Hypothalamus (tissue), 51 donors: ENCODE data around the gene KRTAP6-3.

Experiments used
- DNase-seq, 51 donors: peaks; one replicate each; lab custom pipeline; 2025; lab: John Stamatoyannopoulos, UW

Gene KRTAP6-3, protein sequence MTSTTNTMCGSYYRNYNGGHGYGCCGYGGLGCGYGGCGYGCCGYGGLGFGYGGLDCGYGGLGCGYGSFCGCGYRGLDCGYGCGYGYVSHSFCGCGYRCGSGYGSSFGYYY

DNA sequence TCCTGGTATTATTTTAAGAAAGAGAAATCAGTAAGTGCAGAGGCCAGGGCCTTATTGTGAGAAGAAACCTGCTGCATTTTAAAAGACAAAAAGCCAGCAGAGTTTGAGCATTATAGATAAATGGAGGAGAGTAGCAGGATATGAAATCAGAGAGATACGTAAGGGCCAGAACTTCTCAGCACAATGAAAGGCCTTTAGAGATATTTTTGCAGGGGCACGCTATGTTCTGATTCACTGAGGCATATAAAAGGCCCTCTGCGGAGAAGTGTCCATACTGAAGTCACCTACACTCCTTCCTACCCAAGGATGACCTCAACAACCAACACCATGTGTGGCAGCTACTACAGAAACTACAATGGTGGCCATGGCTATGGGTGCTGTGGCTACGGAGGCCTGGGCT, at the start of gene KRTAP6-3:
Gene KRTAP6-3 (plus strand): TSS at position 301 of the 400 bp plus-strand sequence. CDS start 6 bp downstream, at position 307.
- no peak for DNase-seq

DNA sequence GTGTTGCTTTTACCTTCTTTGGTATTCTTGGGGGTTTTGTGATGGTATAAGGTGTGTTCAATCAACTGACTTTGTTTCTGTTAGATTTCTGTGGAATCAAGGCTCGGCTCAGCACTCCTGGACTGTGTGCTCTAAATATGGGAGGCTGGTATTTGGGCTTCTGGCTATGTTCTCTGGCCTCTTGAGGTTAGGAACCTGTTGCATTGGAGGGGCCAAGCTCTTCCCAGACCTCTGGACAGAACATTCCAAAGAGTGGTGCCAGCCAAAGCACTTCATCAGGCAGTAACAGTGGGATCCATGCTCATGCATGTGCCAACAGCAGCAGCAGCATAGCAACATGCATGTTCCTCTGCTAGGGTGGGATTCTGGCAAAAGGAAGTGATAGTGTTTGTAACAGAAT, 39.5 kb upstream of the KRTAP6-3 start:
- no peak for DNase-seq

DNA sequence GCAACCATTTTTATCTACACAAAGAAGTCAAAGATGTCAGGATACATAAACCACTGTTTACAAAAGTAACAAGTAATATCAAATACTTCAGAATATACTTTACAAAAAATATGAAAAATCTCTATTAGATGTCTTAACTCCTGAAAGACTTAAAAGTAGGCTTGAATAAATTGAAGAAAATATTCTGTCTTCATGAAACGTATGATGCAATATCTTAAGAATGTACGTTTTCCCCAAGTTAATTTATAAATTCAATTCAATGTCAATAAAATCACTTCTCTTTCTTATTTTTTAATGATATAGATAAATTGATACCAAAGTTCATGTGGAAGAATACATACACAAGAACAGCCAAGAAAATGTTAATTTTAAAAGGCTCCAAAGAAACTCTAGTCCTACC, 37.1 kb upstream of the KRTAP6-3 start:
- DNase-seq: no peak

DNA sequence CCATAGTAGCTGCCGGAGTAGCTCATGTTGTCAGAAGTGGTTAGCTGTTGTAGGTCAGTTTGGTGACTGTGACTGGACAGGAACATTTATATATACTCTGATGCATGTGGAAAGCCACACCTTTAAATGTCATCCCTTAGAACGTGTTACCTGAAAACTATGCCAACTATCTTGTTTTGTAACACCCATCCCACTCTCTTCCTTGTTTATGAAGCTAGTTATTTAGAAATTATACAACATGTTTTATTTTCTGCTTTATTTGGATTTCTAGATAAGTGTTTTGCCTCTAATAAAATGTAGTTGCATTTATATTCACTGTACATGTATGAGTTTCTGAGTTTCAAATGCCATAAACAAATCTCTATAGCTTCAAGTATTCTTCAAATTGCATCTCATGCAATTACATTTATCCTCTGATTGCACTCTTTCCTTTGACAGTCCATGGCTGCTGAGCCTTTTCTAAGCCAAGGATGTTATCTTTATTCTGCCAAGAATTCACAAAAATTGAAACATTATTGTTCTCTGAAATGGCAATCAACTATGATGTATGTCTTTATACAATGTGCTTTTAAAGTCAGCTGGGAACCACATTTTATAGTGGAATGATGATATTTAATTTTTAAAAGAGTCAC, 30.9 kb upstream of the KRTAP6-3 start, which contains the start of gene KRTAP19-7:
Gene KRTAP19-7 (minus strand): TSS at position 51 of the 632 bp plus-strand sequence. CDS start 25 bp downstream, at position 26.
- DNase-seq: no peak

DNA sequence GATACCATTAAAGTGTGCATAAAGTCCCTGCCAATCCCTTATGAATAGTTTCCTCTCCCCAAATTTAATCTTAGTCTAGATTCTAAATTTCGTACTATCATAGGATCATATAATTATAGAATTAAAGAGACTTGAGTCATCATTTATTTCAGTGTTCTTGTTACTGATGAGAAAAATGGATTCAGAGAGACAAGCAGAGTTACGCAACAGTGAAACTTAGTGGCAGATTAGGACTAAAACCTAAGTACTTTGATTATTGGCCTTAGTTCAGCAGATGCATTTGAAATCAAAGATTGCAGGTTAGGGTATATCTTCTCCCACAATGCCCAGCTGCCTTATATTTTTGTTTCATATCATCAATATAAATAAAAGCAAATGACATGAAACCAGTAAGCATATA, 30.3 kb upstream of the KRTAP6-3 start:
- no peak for DNase-seq

DNA sequence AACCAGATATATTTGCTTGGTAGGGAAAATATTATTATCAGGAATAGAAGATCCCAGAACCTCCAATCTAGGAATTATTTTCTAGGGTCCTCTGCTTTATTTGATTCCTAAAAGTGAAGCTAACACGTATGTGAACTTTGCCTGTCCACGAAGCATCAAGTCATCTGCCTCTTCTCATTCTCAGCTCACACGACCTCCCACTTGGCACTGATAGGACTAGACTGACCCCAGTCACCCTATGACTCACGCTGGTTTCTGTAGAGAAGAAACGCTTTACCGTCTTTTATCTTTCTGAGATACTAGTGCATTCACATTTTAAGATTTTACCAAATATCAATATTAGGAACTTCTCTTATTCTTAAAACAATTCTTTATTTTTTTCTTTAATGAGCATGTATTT, 29.2 kb upstream of the KRTAP6-3 start:
- no peak for DNase-seq

DNA sequence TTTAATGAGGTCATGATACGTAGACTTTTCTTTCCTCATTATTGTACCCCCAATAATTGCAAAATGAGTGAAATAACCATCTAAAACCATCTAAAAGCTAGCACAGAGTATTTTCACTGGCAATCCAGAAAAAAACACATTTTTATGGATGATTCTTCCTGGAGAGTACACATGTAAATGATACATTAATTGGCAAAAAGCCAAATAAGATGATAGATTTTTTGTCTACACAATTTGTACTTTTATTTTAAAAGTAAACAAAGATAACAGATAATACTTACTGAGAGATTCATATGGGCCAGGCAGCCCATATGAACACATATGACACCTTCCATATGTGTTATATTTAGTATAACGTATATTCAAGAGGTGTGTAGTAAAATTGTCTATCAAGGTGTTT, 28.6 kb upstream of the KRTAP6-3 start:
- DNase-seq: no peak

DNA sequence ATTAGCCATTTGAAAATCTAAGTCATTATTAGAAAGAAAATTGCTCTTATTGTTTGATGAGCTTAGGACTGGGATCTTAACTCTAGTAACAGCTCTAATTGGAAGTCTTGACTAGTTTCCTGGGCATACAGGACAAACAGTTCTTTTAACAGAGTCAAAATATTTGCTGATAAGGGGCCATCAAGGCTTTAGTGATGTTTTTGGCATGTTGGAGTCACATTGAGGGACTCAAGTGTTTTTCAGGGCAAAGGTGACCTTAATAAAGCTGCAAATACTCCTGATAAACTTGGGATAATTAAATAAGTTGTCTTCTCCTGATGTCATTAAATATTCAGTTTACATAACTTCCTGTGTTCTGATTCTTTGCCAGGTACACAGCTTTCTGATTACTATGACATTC, 24.6 kb upstream of the KRTAP6-3 start:
- DNase-seq: no peak

DNA sequence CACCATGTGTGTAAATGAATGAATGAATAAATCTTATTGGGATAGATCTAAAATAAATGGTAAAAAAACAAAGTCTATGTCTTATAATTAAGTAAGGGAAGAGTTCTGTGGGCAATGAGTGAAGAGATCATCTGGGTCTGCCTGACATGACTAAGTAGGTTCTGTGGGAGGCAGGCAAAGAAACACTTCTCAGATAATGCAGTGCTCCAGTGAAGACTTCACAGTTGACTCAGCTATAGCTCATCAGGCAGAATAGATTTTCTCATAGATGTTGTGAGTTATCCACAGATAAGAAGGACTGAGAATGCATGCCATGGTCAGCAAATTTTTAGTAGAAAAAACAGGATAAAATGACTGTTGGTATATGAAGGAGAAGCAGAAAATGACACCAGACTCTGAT, 14.5 kb upstream of the KRTAP6-3 start:
- no peak for DNase-seq

DNA sequence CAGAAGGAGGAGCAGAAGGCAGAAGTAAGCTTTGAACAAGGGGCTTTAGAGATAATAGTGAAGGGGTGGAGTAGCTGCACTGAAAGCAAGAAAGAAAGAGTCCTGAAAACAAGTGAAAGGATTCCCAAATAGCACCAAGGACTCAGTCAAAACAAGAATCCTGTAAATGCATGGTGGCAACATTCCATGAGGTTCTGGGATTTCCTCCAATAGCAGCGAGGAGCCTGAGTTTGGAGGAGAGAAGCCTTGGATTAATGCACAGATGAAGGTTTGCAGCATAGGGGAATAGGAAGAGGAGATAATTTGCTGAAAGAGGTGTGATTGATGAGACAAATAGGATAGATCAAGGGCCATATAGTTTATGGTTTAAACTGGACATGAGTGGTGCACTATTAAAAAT, 12.9 kb upstream of the KRTAP6-3 start:
- DNase-seq: no peak

DNA sequence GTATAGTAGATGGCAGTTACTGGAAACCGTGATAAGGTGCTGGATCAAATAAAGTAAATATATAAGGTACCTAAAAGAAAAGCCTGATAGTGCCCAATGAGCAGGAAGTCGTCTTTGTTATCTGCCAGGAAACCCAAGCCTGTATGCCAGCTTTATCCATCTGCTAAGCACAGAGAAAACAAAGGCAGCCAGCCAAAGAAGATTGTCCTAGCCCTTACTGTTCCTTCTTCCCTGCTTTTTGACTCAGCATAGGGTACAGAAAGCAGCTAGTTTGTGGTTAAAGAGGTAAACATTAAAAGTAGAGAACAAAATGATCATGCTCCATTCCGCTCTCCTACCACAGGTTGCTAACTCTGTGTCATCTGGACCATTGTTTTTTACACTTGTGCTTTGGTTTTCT, 12.1 kb upstream of the KRTAP6-3 start:
- DNase-seq: no peak

DNA sequence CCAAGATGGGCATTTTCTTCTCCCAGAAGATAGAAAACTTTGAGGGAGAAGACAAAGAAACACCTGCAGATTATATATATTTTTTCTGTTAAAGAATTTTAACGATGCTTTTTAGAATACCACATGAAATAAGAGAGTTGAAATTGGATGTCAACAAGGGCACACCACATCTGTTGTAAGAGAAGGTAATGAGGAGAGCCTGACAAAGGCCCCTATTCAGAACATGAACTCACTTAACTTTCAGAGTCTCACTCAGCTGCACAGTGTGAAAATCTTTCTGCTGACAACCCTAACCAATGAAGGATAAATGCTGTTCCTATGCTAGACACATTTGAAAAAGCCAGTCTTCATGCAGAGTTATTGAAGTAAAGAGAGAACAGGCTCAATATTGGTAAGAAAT, 9.4 kb upstream of the KRTAP6-3 start:
- no peak for DNase-seq

DNA sequence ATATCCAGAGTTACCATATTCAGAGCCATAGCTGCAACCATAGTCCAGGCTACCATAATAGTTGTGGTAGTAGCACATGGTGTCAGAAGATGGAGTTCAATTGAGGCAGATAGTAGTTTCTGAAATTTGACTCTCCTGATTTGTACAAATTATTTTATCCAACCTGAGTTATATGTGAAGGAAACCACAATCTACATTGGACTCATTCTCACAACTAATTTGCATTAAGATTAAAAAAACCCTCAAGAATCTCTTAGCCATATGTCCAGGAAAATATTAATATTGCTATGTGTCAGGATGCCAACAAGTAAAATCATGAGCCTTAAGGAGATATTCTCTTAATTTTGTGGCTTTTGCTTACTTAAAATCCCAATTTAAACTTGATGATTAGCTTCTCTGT, 1.9 kb upstream of the KRTAP6-3 start, which contains the start of gene KRTAP22-2:
Gene KRTAP22-2 (minus strand): TSS at position 101 of the 400 bp plus-strand sequence.
- DNase-seq: no peak

DNA sequence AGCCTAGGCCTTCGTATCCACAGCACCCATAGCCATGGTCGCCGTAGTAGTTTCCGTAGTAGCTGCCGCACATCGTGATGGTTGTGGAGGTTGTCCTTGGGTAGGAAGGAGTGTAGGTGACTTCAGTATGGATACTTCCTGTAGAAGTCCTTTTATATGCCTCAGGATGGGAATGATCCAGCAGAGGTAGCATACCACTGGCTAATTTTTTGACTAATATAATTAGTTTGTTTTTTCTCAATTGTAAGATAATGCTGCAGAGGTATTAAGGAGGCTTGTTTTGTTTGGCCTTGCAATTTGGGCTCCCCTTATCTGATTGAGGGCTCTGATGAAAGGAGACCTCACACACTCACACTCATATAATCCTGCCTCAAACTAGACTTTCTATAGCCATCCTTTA, 6.6 kb downstream of the KRTAP6-3 start, which contains the start of gene KRTAP6-2:
Gene KRTAP6-2 (minus strand): TSS at position 101 of the 400 bp plus-strand sequence. CDS start 28 bp downstream, at position 73.
- no peak for DNase-seq

DNA sequence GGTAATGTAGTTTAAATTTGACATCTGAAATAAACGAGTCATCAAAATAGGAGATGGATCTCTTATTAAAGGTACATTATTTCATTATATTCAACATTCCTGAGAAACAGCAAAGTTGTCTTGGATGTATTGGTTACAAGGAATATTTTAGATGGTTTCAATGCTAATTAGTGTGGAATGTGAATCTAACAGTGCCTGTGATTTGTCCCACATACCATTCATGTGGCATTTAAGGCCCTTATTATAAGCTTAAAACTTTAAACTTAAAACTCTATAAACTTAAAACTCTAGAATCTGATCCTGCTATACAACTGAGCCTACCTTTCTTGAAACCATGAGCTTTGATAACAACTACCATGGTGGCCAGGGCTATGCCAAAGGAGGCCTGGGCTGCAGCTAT, 8.5 kb downstream of the KRTAP6-3 start, which contains the start of gene KRTAP22-1:
Gene KRTAP22-1 (plus strand): TSS at position 301 of the 400 bp plus-strand sequence.
- no peak for DNase-seq

DNA sequence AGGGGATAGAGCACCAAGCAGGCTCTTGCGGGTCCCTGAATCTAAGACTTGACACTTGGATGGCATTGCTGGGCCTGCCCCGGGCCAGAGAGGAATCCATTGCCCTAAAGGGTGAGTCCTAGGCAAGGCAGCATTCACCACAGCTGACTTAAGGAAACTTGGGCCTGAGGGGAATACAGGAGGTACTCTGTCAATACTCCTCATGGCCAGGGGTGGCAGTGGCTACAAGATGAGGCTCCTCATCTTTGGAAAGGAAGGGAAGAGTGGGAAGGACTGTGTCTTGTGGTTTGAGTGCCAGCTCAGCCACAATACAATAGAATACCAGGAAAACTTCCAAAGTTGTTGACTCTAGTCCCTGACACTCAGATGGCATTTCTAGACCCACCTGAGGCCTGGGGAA, 13.7 kb downstream of the KRTAP6-3 start:
- DNase-seq: no peak

DNA sequence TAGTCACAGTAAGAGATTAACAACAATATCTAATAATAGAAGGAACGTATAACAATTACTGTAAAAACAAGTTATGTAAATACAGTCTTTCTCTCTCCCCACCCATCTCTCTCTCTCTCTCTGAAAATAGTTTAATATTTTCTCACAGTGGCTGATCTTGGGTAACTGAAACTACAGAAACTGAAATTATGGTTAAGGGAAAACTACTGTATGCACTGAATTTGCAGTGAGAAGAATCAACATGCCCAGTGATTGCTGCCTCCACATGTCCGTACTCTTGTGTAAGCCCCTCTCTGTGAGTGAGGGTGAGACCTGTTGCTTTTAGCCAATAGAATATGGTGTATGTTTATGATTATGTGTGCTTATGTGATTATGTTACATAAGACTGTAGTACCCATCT, 19.9 kb downstream of the KRTAP6-3 start:
- no peak for DNase-seq

DNA sequence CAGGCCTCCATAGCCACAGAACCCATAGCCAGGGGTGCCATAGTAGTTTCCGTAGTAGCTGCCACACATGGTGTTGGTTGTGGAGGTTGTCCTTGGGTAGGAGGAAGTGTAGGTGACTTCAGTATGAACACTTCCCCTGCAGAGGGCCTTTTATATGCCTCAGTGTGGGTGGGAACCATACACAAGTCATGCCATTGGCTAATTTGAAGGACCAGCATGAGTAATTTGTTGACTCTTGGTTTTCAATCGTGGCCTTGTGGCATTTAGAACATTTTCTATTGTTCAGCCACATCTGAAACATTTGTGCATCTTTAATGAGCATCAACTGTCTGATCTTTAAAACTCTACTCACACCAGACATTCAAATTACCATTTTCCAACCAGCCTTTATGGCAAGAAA, 21.6 kb downstream of the KRTAP6-3 start, which contains the start of gene KRTAP6-1:
Gene KRTAP6-1 (minus strand): TSS at position 95 of the 400 bp plus-strand sequence. CDS start 26 bp downstream, at position 69.
- DNase-seq: no peak

DNA sequence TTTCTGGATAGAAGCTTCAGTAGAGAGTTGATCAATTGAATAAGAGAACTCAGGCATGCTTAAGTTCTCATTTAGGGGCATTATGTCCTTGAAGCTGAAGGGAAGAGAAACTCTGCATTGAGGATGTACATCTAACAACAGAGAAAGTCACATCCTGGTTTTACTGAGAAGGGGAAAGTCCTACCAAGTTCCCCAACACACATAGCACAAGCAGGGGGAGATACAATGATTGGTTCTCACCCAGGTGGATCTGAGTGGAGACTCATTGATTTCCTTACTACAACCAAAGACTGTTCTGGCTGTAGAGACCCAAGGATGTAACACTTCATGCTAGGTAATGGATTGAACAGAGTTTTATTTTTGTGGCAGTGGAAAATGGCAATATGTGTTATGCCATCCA, 23.0 kb downstream of the KRTAP6-3 start:
- no peak for DNase-seq

DNA sequence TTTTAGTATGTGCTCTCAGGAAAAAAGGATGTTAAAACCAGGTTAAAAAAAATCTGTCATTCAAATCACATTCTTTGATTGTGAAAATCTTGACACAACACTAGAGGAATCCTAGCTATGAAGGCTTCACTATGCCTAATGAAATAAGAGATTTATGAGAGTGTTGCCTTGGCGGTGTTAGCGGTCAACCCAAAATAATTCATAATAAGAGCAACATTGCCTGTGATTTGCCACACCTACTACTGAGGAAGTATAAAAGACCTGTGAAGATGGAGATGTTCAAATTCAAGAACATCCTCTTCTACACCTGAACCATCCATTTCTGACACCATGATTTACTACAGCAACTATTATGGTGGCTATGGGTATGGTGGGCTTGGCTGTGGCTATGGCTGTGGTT, 23.9 kb downstream of the KRTAP6-3 start, which contains the start of gene KRTAP20-1:
Gene KRTAP20-1 (plus strand): TSS at position 301 of the 400 bp plus-strand sequence. CDS start 30 bp downstream, at position 331.
- DNase-seq: no peak

DNA sequence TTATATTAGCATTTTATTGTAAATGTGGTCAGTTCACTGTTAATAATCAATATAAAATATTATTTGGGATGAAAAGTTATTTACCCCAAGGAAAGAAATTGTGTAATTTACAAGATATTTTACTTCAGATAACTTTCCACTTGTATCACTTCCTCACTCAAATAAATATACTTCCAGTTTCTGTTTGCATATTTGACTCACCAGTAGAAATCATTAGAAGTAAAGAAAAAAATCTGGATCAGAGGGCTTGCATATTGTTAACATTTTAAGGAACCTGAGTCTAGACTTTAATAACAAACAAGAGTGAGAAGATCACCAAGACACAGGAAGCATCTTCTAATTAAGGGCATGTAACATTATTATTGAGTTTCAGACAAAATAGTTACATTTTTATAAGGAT, 27.8 kb downstream of the KRTAP6-3 start:
- DNase-seq: no peak

DNA sequence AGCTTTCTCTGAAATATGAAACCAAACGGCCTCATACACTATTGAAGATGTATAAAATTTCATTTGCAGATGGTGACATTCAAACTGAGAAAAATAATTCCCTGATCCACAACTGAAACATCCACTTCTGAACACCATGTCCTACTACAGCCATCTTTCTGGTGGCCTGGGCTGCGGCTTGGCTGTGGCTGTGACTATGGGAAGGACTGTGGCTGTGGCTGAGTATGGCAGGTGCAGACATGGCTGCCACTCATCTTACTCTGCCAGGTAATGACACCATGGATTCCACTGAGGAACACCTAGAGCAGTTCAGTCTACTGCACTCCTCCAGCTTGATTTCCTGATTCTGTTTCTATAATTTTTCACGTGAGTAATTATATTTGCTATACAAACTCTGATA, 28.3 kb downstream of the KRTAP6-3 start, which contains the start of gene KRTAP20-4:
Gene KRTAP20-4 (plus strand): TSS at position 106 of the 400 bp plus-strand sequence.
- DNase-seq: no peak
